ENCODE results near the gene USP27X. TPM values are rescaled to one million over a fixed set of nuclear protein-coding genes. Genes with fewer than 3 reads are reported as not detected.

Gene USP27X
- total and polyA plus RNA-seq, 2 of the 8 experiments (the other 6 are each of a cell fraction or from before 2014, with no cell fraction given): 3.8 to 4.7 TPM

DNA sequence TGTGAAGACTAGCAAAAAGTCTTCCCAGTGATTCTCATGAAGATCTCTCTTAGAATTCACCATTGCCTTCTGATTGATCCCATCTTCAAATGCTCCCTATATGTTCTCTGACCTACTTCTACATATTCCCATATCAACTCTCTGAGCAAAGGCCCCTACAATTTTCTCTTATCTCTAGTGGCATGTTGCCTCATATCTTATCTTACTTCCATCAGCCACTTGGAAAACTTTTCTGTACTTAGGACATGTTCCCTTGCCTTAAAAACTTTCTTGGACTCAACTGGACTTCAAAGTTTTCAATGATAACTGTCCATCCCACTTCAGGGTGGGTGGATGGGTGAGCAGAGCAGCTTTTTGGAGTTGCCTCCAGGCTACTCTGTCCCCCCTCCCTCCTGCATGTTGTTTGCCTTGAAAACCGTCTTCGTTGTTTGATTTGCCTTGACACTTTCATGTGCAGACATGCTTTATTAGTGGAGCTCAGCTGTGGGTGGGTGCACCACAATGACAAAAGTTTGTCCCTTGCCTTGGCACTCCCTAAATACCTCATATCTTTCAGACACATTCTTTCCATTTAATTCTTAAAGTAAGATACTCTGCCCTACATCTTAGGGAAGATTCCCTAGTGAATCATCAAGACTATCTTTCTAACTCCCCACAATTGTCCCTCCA, 18.3 kb upstream of the USP27X start:
- Histone ChIP-seq H3K4me2 (ENCODE audit: insufficient read depth in 1 of 2, low read depth in 2 of 2, low read length in 2 of 2) (no peak overlapping the region), H3K27me3 (replicated peaks in 1 of 4; ENCODE audit: control insufficient read depth in 3 of 4, extremely low read depth in 1 of 4, insufficient read depth in 3 of 4, low read length in 3 of 4) (no peaks in the 10 kb centered on the region), H3K79me2 (ENCODE audit: control insufficient read depth in 1 of 2, insufficient read depth in 2 of 2, low read length in 2 of 2) (no peaks in the 10 kb centered on the region), H3K79me1 (ENCODE audit: low read depth, low read length) (no peaks in the 10 kb centered on the region), H2AFZ (ENCODE audit: low read length) (no peak overlapping the region), H3K4me3 (ENCODE audit: extremely low read depth in 1 of 4, insufficient read depth in 2 of 4, low read depth in 3 of 4, low read length in 4 of 4) (no peak overlapping the region), H2BK5ac (ENCODE audit: low read depth, low read length) (no peak overlapping the region), H2BK20ac (ENCODE audit: low read length) (no peak overlapping the region), H3K9me3 (ENCODE audit: insufficient read depth in 2 of 2, low read depth in 1 of 2, low read length in 1 of 2) (no peaks in the 10 kb centered on the region), H4K8ac (ENCODE audit: extremely low read depth, insufficient read depth, low read length) (no peak overlapping the region), H3K4me1 (replicated peaks in 1 of 4; ENCODE audit: control insufficient read depth in 3 of 4, insufficient read depth in 4 of 4, low read length in 3 of 4) (no peaks in the 10 kb centered on the region), H3K4ac (replicated peaks; ENCODE audit: insufficient read length, low read depth, low read length) (no peak overlapping the region), H3K56ac (replicated peaks; ENCODE audit: insufficient read length, low read depth, low read length) (no peak overlapping the region), H2AK5ac (ENCODE audit: low read depth, low read length) (no peak overlapping the region), H3K27ac (ENCODE audit: low read depth, low read length) (no peak overlapping the region), H2BK120ac (replicated peaks; ENCODE audit: low read depth, low read length) (no peak overlapping the region), H3K9ac (replicated peaks in 1 of 4; ENCODE audit: extremely low read depth in 1 of 4, low read depth in 3 of 4, low read length in 3 of 4) (no peak overlapping the region), H3K23ac (ENCODE audit: insufficient read length) (no peak overlapping the region), H2BK15ac (ENCODE audit: low read length) (no peak overlapping the region), H3K36me3 (ENCODE audit: control insufficient read depth in 2 of 4, insufficient read depth in 4 of 4, low read length in 3 of 4) (no peaks in the 10 kb centered on the region), H3K23me2 (ENCODE audit: low read depth, low read length) (no peaks in the 10 kb centered on the region), H2BK12ac (ENCODE audit: low read depth, low read length) (no peak overlapping the region), H3K14ac (ENCODE audit: insufficient read length) (no peak overlapping the region), H4K91ac (replicated peaks; ENCODE audit: insufficient read length, low read length) (no peak overlapping the region), H4K5ac (ENCODE audit: insufficient read length, low read depth, low read length) (no peak overlapping the region), H3K18ac (ENCODE audit: extremely low read depth, low read length) (no peak overlapping the region), H4K20me1 (replicated peaks in 1 of 2; ENCODE audit: control insufficient read depth in 1 of 2, insufficient read depth in 2 of 2, low read length in 2 of 2) (no peaks in the 10 kb centered on the region)
- ChIA-PET POLR2A (ENCODE audit: partially characterized antibody) (no interaction called here), CTCF (ENCODE audit: partially characterized antibody) (no interaction called here)
- no peak for TF ChIP-seq CTBP2 (IDR thresholded peaks at IDR 0.05; ENCODE audit: borderline replicate concordance, insufficient read depth, insufficient read length, low read length)
- TF ChIP-seq CHD1 (IDR thresholded peaks at IDR 0.05; ENCODE audit: low read depth, low read length): no peak
- WGBS, 2 experiments (ENCODE audit: extremely low coverage in 1 of 2, insufficient coverage in 1 of 2, insufficient read length in 1 of 2, insufficient replicate concordance in 2 of 2, low coverage in 1 of 2, low lambda C conversion rate in 2 of 2, missing lambda C conversion rate in 1 of 2): 89% methylated on average over 2 of the region's 2 CpGs; no CpG with 5 or more reads in 1 of the 2 experiments
- no peak for DNase-seq (ENCODE audit: low read depth in 1 of 2, low spot score in 2 of 2)
- no peak for FAIRE-seq
